Measurements from ENCODE around the gene GRIK2. TPM values are rescaled to one million over a fixed set of nuclear protein-coding genes. Genes with fewer than 3 reads are reported as not detected.

The GRIK2 gene
- total RNA-seq, 1 experiment from 2014 or later: 0.61 TPM

DNA sequence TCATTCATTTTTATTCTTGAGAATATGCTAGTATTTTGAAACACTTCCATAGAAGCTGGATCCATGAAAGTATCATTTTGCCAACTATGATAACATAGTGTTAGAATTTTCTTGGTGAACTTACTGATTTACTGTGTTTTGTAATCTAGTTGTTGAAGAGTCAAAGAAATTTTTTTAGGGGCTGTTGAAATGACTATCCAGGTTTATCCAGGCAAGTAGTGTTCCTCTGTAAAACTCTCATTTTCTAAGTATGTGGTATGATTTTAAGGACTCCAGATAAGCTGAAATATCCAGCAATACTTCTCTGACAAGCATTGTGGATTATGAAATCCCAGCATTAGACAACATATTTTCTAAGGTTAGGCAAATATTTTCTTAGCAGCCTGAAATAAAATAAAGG lies 95.9 kb downstream of the GRIK2 start:
- BruUV-seq (replicated peaks): no TSS peak

DNA sequence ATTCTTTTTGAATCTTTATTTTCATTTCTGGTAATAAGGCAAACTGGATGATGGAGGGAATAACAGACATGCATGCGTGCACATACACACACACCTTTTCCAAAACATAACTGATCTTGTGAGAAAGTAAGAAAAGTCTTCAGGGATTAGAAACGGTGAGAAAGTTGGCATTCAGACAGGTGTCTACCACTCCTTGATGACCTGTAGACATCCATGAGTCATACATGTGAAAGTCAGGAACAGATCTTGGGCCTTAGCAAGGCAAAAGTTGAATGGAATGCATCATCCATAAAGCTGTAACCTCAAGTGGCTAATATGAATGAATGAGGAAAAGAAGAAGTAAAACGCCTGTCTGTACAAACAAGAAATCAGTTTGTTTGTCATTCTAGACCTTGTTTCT lies 97.3 kb downstream of the GRIK2 start:
- Histone ChIP-seq H3K4me1 (replicated peaks; ENCODE audit: insufficient read depth) (no peaks in the 10 kb centered on the region), H3K27me3 (ENCODE audit: insufficient read depth, low read depth) (no peaks in the 10 kb centered on the region), H2AFZ (no peak overlapping the region), H3K4me2 (no peak overlapping the region), H3F3A (ENCODE audit: insufficient read depth, low read depth) (no peaks in the 10 kb centered on the region), H3K79me2 (ENCODE audit: low read depth) (no peaks in the 10 kb centered on the region), H3K4me3 (no peak overlapping the region), H3K36me3 (ENCODE audit: low read depth) (no peaks in the 10 kb centered on the region), H3K27ac (no peak overlapping the region), H3K9me3 (ENCODE audit: insufficient read depth, low read depth) (no peaks in the 10 kb centered on the region; the same call in 1 of the 2 replicates), H3K9me2 (ENCODE audit: insufficient read depth) (no peaks in the 10 kb centered on the region), H4K20me1 (ENCODE audit: insufficient read depth) (no peaks in the 10 kb centered on the region)
- TF ChIP-seq, protein P1, sequence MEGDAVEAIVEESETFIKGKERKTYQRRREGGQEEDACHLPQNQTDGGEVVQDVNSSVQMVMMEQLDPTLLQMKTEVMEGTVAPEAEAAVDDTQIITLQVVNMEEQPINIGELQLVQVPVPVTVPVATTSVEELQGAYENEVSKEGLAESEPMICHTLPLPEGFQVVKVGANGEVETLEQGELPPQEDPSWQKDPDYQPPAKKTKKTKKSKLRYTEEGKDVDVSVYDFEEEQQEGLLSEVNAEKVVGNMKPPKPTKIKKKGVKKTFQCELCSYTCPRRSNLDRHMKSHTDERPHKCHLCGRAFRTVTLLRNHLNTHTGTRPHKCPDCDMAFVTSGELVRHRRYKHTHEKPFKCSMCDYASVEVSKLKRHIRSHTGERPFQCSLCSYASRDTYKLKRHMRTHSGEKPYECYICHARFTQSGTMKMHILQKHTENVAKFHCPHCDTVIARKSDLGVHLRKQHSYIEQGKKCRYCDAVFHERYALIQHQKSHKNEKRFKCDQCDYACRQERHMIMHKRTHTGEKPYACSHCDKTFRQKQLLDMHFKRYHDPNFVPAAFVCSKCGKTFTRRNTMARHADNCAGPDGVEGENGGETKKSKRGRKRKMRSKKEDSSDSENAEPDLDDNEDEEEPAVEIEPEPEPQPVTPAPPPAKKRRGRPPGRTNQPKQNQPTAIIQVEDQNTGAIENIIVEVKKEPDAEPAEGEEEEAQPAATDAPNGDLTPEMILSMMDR (conservative IDR thresholded peaks at IDR 0.05): no peak
- TF ChIP-seq EZH2 (IDR thresholded peaks at IDR 0.05; ENCODE audit: low read depth): no peak
- POLR2A ChIA-PET (ENCODE audit: unreplicated experiment): no interaction called here
- DNase-seq: no peak
- no TSS peak for BruUV-seq (replicated peaks)
- CTCF ChIA-PET: no interaction called here
- intact Hi-C loops (cut with micrococcal nuclease; ENCODE audit: unreplicated experiment): no loop called here

More for the DNA sequence above, 95.9 kb downstream of the GRIK2 start:
- TF ChIP-seq EZH2 (IDR thresholded peaks at IDR 0.05; ENCODE audit: low read depth): no peak
- TF ChIP-seq, protein P1 (conservative IDR thresholded peaks at IDR 0.05): no peak
- CTCF ChIA-PET: no interaction called here
- Histone ChIP-seq H3K9me2 (ENCODE audit: insufficient read depth) (no peaks in the 10 kb centered on the region), H3K27ac (no peak overlapping the region), H4K20me1 (ENCODE audit: insufficient read depth) (no peaks in the 10 kb centered on the region), H3K36me3 (ENCODE audit: low read depth) (no peaks in the 10 kb centered on the region), H3K27me3 (ENCODE audit: insufficient read depth, low read depth) (no peaks in the 10 kb centered on the region), H3K4me3 (no peak overlapping the region), H2AFZ (no peak overlapping the region), H3K79me2 (ENCODE audit: low read depth) (no peaks in the 10 kb centered on the region), H3F3A (ENCODE audit: insufficient read depth, low read depth) (no peaks in the 10 kb centered on the region), H3K4me2 (no peak overlapping the region), H3K9me3 (ENCODE audit: insufficient read depth, low read depth) (no peaks in the 10 kb centered on the region), H3K4me1 (replicated peaks; ENCODE audit: insufficient read depth) (no peaks in the 10 kb centered on the region)
- POLR2A ChIA-PET (ENCODE audit: unreplicated experiment): no interaction called here
- intact Hi-C loops (cut with micrococcal nuclease; ENCODE audit: unreplicated experiment): no loop called here
- DNase-seq: no peak

DNA sequence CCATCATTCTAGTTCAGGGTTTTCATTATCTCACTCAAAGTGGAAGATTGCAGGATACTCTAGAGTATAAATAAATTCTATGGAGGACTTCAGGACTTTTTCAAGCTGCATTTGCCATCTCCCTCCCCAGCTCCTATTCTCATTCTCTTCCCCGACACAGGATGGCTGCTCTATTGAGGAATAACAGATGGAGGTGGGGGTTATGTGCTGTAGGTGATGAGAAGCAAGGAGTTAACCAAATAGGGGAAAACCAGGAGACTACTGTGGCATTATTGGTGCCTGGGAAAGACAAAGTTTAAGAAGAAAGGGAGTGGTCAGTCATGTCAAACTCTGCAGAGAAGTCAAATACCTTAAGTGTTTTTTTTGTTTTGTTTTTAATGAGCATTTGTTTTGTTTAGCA lies 109.3 kb downstream of the GRIK2 start:
- H3K4me2 ChIP-seq: no peak overlapping the region
- no TSS peak for BruUV-seq (replicated peaks)
- no peak overlapping the region for H3K27ac ChIP-seq
- H3K9me3 ChIP-seq (ENCODE audit: insufficient read depth, low read depth): no peaks in the 10 kb centered on the region
- H3K36me3 ChIP-seq (ENCODE audit: low read depth): no peaks in the 10 kb centered on the region
- DNase-seq: no peak
- TF ChIP-seq, protein P1 (conservative IDR thresholded peaks at IDR 0.05): no peak
- TF ChIP-seq EZH2 (IDR thresholded peaks at IDR 0.05; ENCODE audit: low read depth): no peak
- H3K27me3 ChIP-seq (ENCODE audit: insufficient read depth, low read depth): no peaks in the 10 kb centered on the region
- H3K4me3 ChIP-seq: no peak overlapping the region
- H3K4me1 ChIP-seq (replicated peaks; ENCODE audit: insufficient read depth): no peaks in the 10 kb centered on the region
- H3F3A ChIP-seq (ENCODE audit: insufficient read depth, low read depth): no peaks in the 10 kb centered on the region
- CTCF ChIA-PET: no interaction called here
- H3K79me2 ChIP-seq (ENCODE audit: low read depth): no peaks in the 10 kb centered on the region
- intact Hi-C loops (cut with micrococcal nuclease; ENCODE audit: unreplicated experiment): no loop called here
- POLR2A ChIA-PET (ENCODE audit: unreplicated experiment): no interaction called here
- H4K20me1 ChIP-seq (ENCODE audit: insufficient read depth): no peaks in the 10 kb centered on the region
- H2AFZ ChIP-seq: no peak overlapping the region
- H3K9me2 ChIP-seq (ENCODE audit: insufficient read depth): no peaks in the 10 kb centered on the region

Data from PC-9 (cell line).